Natural killer cell (primary cell): ENCODE results near the gene CDX1. TPM values are rescaled to one million over a fixed set of nuclear protein-coding genes. Genes with fewer than 3 reads are reported as not detected.

Source experiments
- ATAC-seq, 3 donors: fragments of 150-1000 bp in 2 of 3; fragments of 200-7000 bp in 1 of 3; cut with Tn5 transposase; 1 replicate in 1 of 3; 2 replicates in 2 of 3; pipeline ENCODE4 v1.10.0; 2021; ENCODE audit warnings: mild to moderate bottlenecking in 2 of 3, moderate library complexity in 2 of 3
- DNase-seq, 2 donors: peaks; one replicate each; pipeline versions ENCODE4 v3.0.0 to v3.0.0-alpha.2; 2013 to 2021; ENCODE audit warnings: mixed read lengths in 1 of 2
- H3K27ac ChIP-seq: one replicate; pipeline ENCODE4 v1.5.1; 2013; ENCODE audit warnings: mild to moderate bottlenecking, low read length
- H3K27me3 ChIP-seq: one replicate; pipeline ENCODE4 v1.6.1; 2013; ENCODE audit warnings: low read length; ENCODE audit not compliant: control insufficient read depth, insufficient read depth
- H3K36me3 ChIP-seq: one replicate; pipeline ENCODE4 v1.6.1; 2013; ENCODE audit warnings: low read length; ENCODE audit not compliant: control insufficient read depth, insufficient read depth
- H3K4me1 ChIP-seq: one replicate; pipeline ENCODE4 v1.6.1; 2013; ENCODE audit warnings: low read length; ENCODE audit not compliant: control insufficient read depth, insufficient read depth
- H3K4me3 ChIP-seq: one replicate; pipeline ENCODE4 v1.5.1; 2013; ENCODE audit warnings: low read length
- H3K9me3 ChIP-seq: one replicate; pipeline ENCODE4 v1.6.1; 2013; ENCODE audit warnings: low read length; ENCODE audit not compliant: control insufficient read depth, insufficient read depth
- H3K27ac Mint-ChIP-seq, 2 donors: one replicate each; pipeline ENCODE4 v1.8.0; 2022; ENCODE audit warnings: mild to moderate bottlenecking in 2 of 2, mixed read lengths in 2 of 2, moderate library complexity in 1 of 2
- H3K27me3 Mint-ChIP-seq, 2 donors: one replicate each; pipeline ENCODE4 v1.8.0; 2022; ENCODE audit warnings: low read depth in 2 of 2, mixed read lengths in 2 of 2
- H3K36me3 Mint-ChIP-seq: one replicate; pipeline ENCODE4 v1.8.0; 2022; ENCODE audit warnings: mixed read lengths
- H3K4me1 Mint-ChIP-seq, 2 donors: one replicate each; pipeline ENCODE4 v1.8.0; 2022; ENCODE audit warnings: mixed read lengths in 2 of 2
- H3K4me3 Mint-ChIP-seq: one replicate; pipeline ENCODE4 v1.8.0; 2022; ENCODE audit warnings: mild to moderate bottlenecking, moderate library complexity, mixed read lengths
- H3K9me3 Mint-ChIP-seq, 2 donors: one replicate each; pipeline ENCODE4 v1.8.0; 2022; ENCODE audit warnings: mixed read lengths in 2 of 2
- WGBS: methylation state at CpG from one replicate; pipeline ENCODE4 v1.1.7; 2013; ENCODE audit warnings: missing lambda C conversion rate; ENCODE audit not compliant: insufficient coverage; 5-methylcytosine and 5-hydroxymethylcytosine counted together
- intact Hi-C: fragments of 100-400 bp; cut with micrococcal nuclease; formaldehyde crosslinking; loops from one replicate; pipeline ENCODE4 v1.14.2; 2022
- total RNA-seq, 4 donors: library from RNA; stranded (reverse); fragments of 120-200 nt in 1 of 4; gene quantifications; one replicate each; pipeline versions ENCODE4 v1.2.3 to v1.2.4, GENCODE V29; 2013 to 2022
- TF ChIP-seq, protein P1 (sequence below): fragments of 200-600 bp; IDR thresholded peaks from one replicate; pipeline ENCODE4 v1.8.0; 2022; ENCODE audit warnings: antibody characterized with exemption

Gene CDX1
- total RNA-seq, 3 donors from 2014 or later (not counting 1 experiment from before 2014, with no cell fraction given), result not detected

DNA sequence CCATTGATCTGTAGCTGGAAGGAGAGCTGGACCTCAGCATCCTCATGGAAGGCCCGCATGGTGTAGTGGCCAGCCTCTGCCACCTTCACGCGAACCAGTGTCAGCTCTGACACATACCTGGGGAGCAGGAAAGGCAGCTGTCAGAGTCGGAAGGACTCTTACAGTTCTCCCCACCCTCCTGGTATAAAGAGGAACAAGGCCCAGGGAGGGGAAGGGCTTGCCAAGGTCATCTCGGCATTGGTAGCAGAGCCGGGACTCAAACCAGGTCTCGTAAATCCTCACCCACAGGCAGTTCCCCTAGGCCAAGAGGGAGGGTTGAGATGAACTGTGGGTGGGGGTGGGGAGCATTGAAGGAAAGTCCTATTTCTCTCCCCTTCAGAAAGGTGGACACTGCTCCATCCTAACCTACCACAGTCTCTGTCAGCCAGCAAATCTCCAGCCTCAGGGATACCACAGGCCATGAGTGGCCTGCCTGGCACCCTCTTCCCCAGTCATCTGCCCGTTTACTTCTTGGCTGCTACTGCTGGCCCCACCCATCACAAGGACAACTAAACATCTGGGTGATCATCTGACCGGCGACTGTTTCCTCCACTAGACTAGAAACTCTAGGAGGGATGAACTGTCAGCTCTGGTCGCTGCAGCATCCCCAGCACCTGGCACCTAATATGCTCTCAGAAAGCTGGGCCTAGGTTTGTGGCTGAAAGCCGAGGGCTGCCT lies 34.4 kb upstream of the CDX1 start:
- no peaks in the 10 kb centered on the region for H3K9me3 ChIP-seq
- no peaks in the 10 kb centered on the region for H3K27me3 ChIP-seq
- DNase-seq, result no peak
- no peaks in the 10 kb centered on the region for H3K9me3 Mint-ChIP-seq
- no peak for ATAC-seq
- H3K36me3 Mint-ChIP-seq, result no peaks in the 10 kb centered on the region
- 58% methylated on average over 11 of the region's 12 CpGs for WGBS
- H3K4me3 ChIP-seq, result no peak overlapping the region
- no peak overlapping the region for H3K4me3 Mint-ChIP-seq
- TF ChIP-seq, protein P1, sequence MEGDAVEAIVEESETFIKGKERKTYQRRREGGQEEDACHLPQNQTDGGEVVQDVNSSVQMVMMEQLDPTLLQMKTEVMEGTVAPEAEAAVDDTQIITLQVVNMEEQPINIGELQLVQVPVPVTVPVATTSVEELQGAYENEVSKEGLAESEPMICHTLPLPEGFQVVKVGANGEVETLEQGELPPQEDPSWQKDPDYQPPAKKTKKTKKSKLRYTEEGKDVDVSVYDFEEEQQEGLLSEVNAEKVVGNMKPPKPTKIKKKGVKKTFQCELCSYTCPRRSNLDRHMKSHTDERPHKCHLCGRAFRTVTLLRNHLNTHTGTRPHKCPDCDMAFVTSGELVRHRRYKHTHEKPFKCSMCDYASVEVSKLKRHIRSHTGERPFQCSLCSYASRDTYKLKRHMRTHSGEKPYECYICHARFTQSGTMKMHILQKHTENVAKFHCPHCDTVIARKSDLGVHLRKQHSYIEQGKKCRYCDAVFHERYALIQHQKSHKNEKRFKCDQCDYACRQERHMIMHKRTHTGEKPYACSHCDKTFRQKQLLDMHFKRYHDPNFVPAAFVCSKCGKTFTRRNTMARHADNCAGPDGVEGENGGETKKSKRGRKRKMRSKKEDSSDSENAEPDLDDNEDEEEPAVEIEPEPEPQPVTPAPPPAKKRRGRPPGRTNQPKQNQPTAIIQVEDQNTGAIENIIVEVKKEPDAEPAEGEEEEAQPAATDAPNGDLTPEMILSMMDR, result no peak
- no peaks in the 10 kb centered on the region for H3K36me3 ChIP-seq
- intact Hi-C loops, result loop anchor here (2.0 kb wide), 1 partner anchor 43 kb away; no protein-coding TSS in a partner anchor
- H3K4me1 ChIP-seq, result peaks cover 27% of the 10 kb centered on the region
- H3K27ac ChIP-seq, result no peak overlapping the region
- no peak overlapping the region for H3K27ac Mint-ChIP-seq
- H3K4me1 Mint-ChIP-seq, result peaks cover 21 to 43% of the 10 kb centered on the region in 2 donors
- peaks cover 0 to 3% of the 10 kb centered on the region in 2 donors for H3K27me3 Mint-ChIP-seq

DNA sequence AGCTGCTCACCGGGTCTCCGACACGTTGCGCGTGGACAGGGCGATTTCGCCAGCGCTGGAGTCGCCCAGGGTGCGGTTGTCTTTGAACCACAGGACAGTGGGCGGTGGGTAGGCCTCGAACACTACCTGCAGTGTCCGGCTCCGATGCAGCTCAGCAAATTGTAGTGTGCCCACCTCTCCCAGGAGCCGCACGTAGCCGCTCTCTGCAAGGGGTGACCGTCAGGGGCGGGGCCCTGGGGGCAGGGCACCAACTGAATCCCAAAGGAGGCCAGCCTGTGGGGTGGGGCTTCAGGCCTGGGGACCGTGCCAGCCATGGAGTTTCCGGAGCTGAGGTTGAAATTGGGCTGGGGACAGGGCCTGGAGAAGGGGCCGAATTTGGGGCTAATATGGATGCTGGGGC lies 33.8 kb upstream of the CDX1 start:
- 93% methylated on average over 22 of the region's 22 CpGs for WGBS
- no peak overlapping the region for H3K27ac Mint-ChIP-seq
- no peaks in the 10 kb centered on the region for H3K9me3 Mint-ChIP-seq
- no peak overlapping the region for H3K4me3 Mint-ChIP-seq
- intact Hi-C loops, result no loop called here
- peaks cover 21 to 42% of the 10 kb centered on the region in 2 donors for H3K4me1 Mint-ChIP-seq
- Histone ChIP-seq H3K27ac (no peak overlapping the region), H3K9me3 (no peaks in the 10 kb centered on the region), H3K4me3 (no peak overlapping the region), H3K4me1 (peaks cover 27% of the 10 kb centered on the region), H3K36me3 (no peaks in the 10 kb centered on the region), H3K27me3 (no peaks in the 10 kb centered on the region)
- DNase-seq, result no peak
- no peak for ATAC-seq
- TF ChIP-seq, protein P1, result no peak
- H3K27me3 Mint-ChIP-seq, result peaks cover 0 to 3% of the 10 kb centered on the region in 2 donors
- H3K36me3 Mint-ChIP-seq, result no peaks in the 10 kb centered on the region

DNA sequence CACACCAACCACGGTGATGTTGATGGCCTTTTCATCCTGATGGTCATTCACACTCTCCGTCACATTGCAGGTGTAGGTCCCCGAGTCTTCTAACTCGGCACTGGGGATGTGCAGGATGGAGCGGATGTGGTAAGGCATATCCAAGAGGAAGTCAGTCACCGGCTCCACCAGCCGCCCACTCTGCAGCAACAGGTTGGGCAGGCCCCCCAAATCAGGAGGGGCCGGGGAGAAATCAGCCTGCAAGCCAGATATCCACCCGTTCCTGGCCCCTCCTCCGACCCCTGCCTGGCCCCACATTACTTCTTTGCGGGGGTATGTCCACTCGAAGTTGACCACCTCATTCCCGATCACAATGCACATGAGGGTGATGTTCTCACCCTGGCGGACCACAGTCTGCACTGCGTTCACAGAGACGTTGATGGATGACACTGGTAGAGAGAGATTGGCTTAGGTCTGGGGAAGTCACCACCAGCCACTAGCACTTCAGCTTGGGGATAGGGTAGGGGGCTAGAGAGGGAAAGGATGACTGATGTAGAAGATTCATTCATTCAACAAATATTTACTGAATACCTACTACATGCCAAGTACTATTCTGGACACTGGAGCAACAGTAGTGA lies 32.9 kb upstream of the CDX1 start:
- WGBS, result 88% methylated on average over 16 of the region's 16 CpGs
- H3K27ac ChIP-seq, result no peak overlapping the region
- Mint-ChIP-seq H3K4me1 (peaks cover 21 to 38% of the 10 kb centered on the region in 2 donors), H3K27ac (no peak overlapping the region), H3K36me3 (no peaks in the 10 kb centered on the region), H3K9me3 (no peaks in the 10 kb centered on the region), H3K4me3 (no peak overlapping the region), H3K27me3 (no peaks in the 10 kb centered on the region)
- H3K27me3 ChIP-seq, result no peaks in the 10 kb centered on the region
- no peak overlapping the region for H3K4me3 ChIP-seq
- no peak for DNase-seq
- H3K36me3 ChIP-seq, result no peaks in the 10 kb centered on the region
- no peaks in the 10 kb centered on the region for H3K9me3 ChIP-seq
- intact Hi-C loops, result no loop called here
- TF ChIP-seq, protein P1, result no peak
- H3K4me1 ChIP-seq, result peaks cover 27% of the 10 kb centered on the region
- no peak for ATAC-seq
